ENCODE data around the gene WNT7B.

WNT7B gene

GRCh38 chr22:45994491-45995404 lies 17.8 kb upstream of the WNT7B start:
- TF ChIP-seq CSDC2 (CRISPR knock-in tag; IDR thresholded peaks at IDR 0.05) (no peak), PATZ1 (CRISPR knock-in tag; IDR thresholded peaks at IDR 0.05; ENCODE audit: borderline replicate concordance) (no peak), CSRNP3 (CRISPR knock-in tag; IDR thresholded peaks at IDR 0.05) (no peak), ZFP30 (CRISPR knock-in tag; IDR thresholded peaks at IDR 0.05) (no peak), BACH2 (CRISPR knock-in tag; IDR thresholded peaks at IDR 0.05; ENCODE audit: borderline replicate concordance) (no peak), ARNTL (CRISPR knock-in tag; IDR thresholded peaks at IDR 0.05; ENCODE audit: borderline replicate concordance, low read depth) (no peak), TSHZ2 (CRISPR knock-in tag; IDR thresholded peaks at IDR 0.05) (no peak), SNAI2 (CRISPR knock-in tag; IDR thresholded peaks at IDR 0.05) (no peak), TCF4 (CRISPR knock-in tag; IDR thresholded peaks at IDR 0.05; ENCODE audit: borderline replicate concordance) (no peak), GLIS3 (CRISPR knock-in tag; IDR thresholded peaks at IDR 0.05) (no peak), RARB (CRISPR knock-in tag; IDR thresholded peaks at IDR 0.05) (no peak), ZNF565 (CRISPR knock-in tag; conservative IDR thresholded peaks at IDR 0.05; ENCODE audit: low read depth) (no peak), ZC3H10 (CRISPR knock-in tag; IDR thresholded peaks at IDR 0.05) (no peak), TOX (CRISPR knock-in tag; IDR thresholded peaks at IDR 0.05; ENCODE audit: borderline replicate concordance) (no peak), ZFP3 (CRISPR knock-in tag; IDR thresholded peaks at IDR 0.05) (no peak), ZNF8 (CRISPR knock-in tag; IDR thresholded peaks at IDR 0.05) (no peak)
- peak; percentile 57 for ATAC-seq

GRCh38 chr22:45993841-45994240 lies 16.9 kb upstream of the WNT7B start:
- TF ChIP-seq CSDC2 (CRISPR knock-in tag; IDR thresholded peaks at IDR 0.05) (no peak), ARNTL (CRISPR knock-in tag; IDR thresholded peaks at IDR 0.05; ENCODE audit: borderline replicate concordance, low read depth) (no peak), SNAI2 (CRISPR knock-in tag; IDR thresholded peaks at IDR 0.05) (no peak), ESRRG (CRISPR knock-in tag; IDR thresholded peaks at IDR 0.05) (no peak), PPARA (CRISPR knock-in tag; IDR thresholded peaks at IDR 0.05; ENCODE audit: borderline replicate concordance) (no peak), PATZ1 (CRISPR knock-in tag; IDR thresholded peaks at IDR 0.05; ENCODE audit: borderline replicate concordance) (no peak), CREB5 (CRISPR knock-in tag; IDR thresholded peaks at IDR 0.05; ENCODE audit: low read depth) (no peak), ZNF8 (CRISPR knock-in tag; IDR thresholded peaks at IDR 0.05) (no peak), BACH2 (CRISPR knock-in tag; IDR thresholded peaks at IDR 0.05; ENCODE audit: borderline replicate concordance) (no peak), ZFP3 (CRISPR knock-in tag; IDR thresholded peaks at IDR 0.05) (no peak), ISL1 (CRISPR knock-in tag; IDR thresholded peaks at IDR 0.05) (no peak)
- no peak for ATAC-seq
